HT1080 (cell line): ENCODE measurements around the gene C12orf42. TPM values are rescaled to one million over a fixed set of nuclear protein-coding genes. Genes with fewer than 3 reads are reported as not detected.
"Not testable (repeated sequence)": the region's sequence is repeated elsewhere in the genome, so short reads cannot be mapped to it uniquely, and the experiment has no call there.

Experiments used
- DNase-seq: peaks from one replicate; pipeline ENCODE4 v3.0.0-alpha.2; 2015; ENCODE audit warnings: low read depth
- total RNA-seq: library from RNA; depleted of rRNA; stranded (reverse); fragments of >200 nt; shearing (Covaris generic); gene quantifications from 2 replicates; pipeline ENCODE4 v1.2.3, GENCODE V29; 2014

The C12orf42 gene
- total RNA-seq, 1 experiment from 2014 or later = not detected

DNA sequence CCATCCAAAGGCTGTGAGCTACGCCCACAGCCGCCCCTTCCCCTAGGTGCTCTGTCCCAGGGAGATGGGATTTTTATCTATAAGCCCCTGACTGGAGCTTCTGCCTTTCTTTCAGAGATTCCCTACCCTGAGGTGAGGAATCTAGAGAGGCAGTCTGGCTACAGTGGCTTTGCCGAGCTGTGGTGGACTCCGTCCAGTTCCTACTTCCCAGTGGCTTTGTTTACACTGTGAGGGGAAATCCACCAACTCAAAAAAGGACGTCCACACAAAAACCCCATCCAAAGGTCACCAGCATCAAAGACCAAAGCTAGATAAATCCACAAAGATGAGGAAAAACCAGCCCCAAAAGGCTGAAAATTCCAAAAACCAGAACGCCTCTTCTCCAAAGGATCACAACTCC lies 70.1 kb downstream of the C12orf42 start:
- DNase-seq = not testable (repeated sequence)

DNA sequence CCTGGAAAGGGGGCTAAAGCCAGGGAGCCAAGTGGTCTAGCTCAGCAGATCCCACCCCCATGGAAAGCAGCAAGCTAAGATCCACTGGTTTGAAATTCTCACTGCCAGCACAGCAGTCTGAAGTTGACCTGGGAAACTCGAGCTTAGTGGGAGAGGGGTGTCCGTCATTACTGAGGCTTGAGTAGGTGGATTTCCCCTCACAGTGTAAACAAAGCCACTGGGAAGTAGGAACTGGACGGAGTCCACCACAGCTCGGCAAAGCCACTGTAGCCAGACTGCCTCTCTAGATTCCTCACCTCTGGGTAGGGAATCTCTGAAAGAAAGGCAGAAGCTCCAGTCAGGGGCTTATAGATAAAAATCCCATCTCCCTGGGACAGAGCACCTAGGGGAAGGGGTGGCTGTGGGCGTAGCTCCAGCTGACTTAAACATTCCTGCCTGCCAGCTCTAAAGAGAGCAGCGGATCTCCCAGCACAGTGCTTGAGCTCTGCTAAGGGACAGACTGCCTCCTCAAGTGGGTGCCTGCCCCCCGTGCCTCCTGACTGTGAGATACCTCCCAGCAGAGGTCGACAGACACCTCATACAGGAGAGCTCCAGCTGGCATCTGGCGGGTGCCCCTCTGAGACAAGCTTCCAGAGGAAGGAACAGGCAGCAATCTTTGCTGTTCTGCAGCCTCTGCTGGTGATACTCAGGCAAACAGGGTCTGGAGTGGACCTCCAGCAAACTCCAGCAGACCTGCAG lies 70.8 kb downstream of the C12orf42 start:
- DNase-seq = not testable (repeated sequence)

DNA sequence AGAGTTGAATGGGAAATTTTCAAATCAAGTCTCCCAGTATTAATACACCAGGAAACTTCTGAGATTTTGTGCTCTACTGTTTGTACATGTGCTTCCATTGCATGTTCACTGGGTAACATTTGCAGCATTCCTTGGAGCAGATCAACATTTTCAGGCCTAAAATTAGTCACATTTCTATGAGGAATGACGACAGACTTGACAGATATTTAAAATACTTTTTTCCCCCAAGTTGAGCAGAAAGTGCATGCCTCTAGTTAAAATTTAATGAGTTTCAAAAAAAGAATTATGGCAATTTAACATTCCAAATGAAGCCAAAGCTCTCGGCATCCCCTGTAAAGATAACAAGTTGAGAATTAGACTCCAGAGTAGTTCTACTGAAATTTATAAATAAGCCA lies 72.3 kb downstream of the C12orf42 start:
- DNase-seq = no peak

DNA sequence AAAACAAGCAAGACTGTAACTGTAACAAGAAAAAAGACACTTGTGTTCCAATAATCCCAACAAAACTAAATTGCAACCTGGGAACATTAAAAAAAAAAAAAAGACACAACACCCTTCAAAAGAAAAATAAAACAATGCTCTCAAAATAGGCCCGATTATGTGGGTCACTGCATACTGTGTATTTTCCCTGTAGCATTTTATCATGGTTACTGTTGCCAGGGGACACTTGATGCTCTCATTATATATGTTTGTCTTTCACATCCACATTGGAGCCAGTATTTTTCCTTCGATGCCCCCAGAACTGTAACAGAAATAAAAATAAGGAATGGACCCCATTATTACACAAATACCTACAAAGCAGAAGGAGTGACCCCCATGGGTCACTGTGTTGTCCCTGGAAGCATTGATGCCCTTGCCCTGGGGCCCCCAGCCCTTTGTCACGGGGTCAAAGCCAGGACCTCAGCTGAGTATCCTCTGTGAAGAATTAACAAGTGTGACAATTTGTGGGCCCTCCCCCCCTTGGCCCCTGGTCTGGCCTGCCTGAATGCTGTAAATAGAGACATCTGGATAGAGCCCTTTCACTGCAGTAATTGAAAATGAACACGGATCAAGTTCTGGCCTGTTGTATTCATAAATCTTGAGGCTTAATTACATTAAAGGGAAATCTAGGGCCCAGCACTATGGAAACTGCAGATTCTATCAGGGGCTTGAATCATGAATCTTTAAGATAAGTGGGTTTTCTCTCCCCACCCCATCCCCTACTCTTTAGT lies 72.8 kb downstream of the C12orf42 start:
- DNase-seq = no peak

DNA sequence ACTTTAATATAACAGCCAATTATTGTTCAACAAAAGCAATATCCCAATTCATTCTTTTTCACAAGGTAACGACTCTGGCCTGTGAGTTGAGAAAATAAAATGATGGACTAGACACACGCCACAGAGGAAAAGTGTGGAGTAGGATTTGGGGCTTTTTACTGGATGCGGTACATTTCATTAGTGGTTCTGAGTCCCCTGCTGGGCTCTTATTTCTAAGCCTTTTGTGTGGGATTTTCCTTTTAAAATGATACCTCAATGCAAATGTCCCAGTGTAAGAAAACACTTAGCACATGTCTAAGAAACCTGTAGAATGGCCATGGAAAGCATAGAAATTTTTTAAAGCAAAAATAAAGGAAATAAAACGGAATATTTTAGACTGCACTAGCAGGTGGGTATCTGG lies 73.4 kb downstream of the C12orf42 start:
- no peak for DNase-seq

DNA sequence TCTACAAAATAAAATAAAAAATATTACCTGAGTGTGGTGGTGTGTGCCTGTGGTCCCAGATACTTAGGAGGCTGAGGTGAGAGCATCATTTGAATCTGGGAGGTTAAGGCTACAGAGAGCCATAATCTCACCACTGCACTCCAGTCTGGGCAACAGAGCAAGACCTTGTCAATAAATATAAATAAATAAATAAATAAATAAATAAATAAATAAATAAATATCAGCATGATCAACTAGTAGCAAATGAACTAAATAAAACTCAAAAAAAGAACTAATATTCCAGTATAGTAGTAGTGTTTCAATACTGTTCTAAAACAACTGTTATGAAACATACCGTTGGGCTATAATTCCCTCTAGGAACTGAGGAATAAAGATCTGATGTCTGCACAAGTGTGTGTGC lies 74.4 kb downstream of the C12orf42 start:
- DNase-seq = no peak

DNA sequence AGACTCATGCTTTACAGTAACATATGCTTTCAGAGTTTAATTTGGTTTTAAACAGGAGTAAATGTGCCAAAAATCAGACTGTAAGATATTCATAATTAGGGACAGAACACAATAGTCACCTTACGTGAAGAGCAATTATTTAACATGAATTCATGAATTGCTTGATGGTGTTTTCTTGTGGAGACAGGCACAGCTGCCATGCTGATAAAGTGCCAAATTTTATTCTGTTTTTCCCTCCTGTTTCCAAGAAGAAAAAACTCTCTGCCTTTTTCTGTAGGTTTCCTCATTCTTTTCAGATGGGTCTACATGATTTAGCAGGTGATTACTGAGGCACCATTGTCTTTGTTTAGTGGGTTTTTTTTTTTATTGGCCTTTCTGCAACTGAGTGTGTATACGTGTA lies 80.1 kb downstream of the C12orf42 start:
- no peak for DNase-seq

DNA sequence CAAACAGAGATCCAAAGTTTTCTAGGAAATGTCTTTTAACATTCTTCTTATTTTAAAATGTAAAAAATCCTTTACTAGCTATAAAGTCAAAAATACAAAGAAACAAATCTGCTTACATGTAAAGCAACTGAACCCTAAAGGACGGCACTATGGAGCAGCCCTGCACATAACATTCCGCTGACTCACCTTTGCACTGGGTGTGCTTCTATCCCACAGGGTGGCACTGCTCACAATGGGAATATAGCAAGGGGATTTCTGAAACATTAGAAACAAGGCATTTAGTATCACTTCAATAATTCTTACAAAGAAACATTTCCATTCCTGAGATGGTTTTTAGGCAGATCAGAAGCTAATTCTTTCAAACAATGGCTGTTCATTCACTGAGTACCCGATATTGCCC lies 94.3 kb downstream of the C12orf42 start:
- DNase-seq = peak; percentile 71

DNA sequence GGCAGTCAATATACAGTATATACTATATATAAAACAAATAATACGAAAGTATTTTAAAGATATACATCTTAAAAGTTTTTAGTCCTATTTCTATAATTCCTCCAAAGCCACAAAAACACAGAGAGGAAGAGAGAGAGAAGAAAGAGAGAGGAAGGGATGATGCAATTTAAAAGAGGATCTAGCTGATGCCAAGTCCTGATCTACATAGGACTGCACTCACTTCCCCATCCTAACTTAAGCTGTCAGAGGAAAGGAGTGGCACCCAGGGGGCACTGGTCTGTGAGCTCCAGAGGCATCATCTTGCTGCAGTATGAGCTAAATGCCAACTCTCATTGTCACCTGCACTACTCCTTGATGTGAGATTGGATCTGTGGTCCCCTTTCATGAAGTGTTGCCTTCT lies 95.8 kb downstream of the C12orf42 start:
- DNase-seq = no peak

DNA sequence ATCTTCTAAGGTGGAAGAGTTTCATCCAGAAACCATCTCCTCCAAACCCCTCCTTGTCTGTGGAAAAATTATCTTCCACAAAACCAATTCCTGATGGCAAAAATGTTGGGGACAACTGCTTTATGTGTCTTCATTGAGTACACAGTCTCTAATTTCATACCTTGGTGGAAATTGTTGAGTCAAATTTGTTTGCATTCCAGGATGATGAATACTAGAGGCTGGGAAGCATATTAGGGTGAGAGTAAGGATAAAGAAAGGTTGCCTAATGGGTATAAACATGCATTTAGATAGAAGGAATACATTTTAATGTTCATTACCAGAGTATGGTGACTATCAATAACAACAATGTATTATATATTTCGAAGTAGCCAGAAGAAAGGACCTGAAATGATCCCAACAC lies 98.2 kb downstream of the C12orf42 start:
- no peak for DNase-seq

DNA sequence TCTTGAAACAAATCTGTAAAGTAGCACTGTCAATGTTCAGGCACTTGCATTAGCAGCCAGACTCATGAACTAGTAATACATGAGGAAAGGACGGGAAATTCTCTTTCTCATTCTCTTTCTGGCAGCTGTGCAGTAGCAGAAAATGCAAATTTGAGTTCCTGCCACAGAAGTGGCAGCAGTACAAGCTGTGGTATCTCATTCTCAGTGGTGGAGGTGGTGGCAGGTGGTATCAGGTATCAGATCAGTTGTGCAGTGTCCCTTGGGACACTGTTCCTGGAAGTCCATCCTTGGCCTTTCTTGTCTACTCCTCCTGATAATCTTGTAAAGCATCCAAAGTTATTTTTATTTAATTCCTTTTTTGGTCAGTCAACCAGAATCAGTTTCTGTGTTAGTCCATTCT lies 103.0 kb downstream of the C12orf42 start:
- no peak for DNase-seq

DNA sequence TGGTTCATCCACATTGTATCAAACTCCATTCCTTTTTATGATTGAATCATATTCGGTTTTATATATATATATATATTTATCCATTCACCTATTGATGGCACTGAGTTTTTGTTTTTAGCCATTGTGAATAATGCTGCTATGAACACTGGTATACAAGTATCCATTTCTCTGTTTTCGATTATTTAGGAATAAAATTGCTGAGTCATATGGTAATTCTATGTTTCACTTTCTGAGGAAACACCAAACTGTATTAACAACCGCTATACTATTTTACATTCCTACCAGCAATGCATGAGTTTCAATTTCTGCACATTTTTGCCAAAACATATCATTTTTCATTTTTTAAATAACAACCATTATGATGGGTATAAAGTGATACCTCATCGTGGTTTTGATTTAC lies 104.7 kb downstream of the C12orf42 start:
- DNase-seq = no peak

DNA sequence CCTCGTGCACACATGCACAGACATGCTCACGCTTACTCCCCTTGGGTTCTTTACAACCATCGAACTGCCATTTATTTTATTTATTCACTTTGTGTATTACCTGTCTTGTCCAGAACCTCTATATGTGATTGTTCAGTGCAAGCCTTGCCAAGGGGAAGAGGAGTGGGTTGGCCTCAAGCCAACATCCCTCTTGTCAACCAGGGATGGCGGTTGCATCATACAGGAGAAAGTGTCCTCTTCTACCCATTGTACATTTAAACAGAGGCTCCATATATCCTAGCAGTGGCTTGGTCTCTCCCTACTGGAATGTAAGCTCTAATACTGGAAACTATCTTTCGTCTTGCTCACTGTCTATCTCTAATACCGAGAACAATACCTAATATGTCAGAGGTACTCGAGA lies 108.4 kb downstream of the C12orf42 start:
- DNase-seq = no peak

DNA sequence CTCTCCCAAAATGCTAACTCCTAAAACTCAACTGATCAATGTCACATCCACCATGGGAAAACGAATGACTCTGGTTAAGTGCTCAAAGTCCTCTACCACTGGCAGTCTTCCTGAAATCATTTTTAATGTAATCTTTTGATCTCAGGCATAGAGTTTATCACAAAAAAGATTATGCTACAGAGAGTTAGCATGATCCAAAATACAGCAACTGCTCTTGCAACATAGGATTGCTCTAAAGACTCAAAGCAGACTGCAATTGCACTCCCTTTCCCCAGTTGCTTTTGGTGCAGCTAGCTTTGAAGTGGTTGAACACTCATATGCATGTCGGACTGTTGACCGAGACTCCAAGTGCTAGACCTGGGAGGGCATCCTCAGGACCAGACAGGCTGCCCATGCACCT lies 109.3 kb downstream of the C12orf42 start:
- no peak for DNase-seq

DNA sequence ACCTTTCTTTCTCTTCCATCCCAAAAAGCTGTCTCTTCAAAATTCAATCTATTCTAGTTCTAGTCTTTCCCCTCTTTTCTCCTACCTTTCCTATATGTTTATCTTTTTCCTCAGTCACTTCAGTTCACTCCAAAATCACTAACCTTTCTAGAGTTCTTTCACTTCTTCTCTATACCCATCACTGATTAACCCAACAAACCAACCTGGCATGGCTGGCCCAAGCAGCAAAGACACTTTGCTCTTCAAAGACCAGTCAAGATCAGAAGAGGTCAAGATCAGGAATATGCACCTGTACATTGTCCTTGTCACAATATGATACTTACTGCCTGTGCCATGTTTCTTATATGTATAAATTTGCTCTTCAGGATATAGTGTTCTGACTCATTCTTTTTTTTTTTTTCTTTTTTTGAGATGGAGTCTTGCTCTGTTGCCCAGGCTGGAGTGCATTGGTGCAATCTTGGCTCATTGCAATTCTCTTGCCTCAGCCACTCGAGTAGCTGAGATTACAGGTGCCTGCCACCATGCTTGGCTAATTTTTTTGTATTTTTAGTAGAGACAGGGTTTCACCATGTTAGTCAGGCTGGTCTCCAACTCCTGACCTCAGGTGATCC lies 112.9 kb downstream of the C12orf42 start:
- DNase-seq = no peak

DNA sequence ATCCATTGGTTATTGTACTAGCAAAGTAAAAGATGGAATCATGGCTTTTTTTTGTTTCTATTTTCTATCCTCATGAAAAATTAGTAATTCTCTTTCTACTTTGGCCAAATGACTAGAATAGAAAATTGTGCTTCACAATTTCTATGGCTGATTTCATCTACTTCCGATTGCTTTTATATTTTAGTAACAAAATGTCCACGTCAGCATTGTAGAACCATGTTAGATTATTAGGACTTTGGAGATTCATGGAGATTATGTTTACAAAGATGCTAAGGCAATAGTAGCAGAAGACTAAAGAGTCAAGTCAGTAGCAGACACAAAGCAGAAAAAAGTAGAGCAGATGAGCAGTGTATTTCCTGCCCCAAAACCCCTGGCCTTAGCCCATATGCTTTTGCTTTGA lies 113.6 kb downstream of the C12orf42 start:
- no peak for DNase-seq

DNA sequence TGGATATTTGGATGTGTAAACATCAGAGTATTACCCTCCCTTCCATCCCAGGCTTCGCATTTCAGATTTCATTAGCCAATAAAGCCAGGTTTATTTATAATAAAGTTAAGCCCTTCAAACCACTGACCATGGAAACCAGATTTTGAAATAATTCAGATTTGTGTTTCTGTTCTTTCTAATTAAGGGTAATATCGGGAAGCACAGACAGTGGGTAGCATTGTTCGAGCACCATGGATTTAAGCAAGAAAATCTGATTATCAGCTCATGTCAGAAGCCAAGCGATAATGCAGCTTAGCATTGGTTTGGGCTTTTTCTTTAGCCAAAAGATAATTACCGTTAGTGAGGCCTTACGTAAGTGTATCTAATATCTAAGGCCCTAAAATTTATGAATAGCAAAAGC lies 116.1 kb downstream of the C12orf42 start:
- DNase-seq = no peak

DNA sequence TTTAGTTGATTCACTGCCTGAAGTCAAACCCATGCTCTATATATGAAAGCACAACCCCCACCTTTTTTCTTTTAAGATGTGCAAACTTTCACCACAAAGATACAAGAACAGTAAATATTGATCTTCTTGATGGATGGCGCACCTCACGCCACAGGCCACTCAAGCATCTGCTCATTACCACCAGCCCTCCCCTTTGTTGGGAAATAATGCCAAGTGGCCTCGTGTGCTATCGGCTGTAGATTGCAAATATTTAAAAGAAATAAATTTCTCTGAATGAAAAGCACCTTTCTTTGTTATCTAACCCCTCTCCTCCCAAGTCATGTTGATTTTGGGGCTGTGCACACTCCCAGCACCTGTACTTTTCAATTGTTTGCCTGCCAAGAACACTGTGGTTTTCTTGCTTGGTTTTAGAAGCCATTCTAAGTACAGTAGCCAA lies 122.7 kb downstream of the C12orf42 start:
- DNase-seq = no peak

DNA sequence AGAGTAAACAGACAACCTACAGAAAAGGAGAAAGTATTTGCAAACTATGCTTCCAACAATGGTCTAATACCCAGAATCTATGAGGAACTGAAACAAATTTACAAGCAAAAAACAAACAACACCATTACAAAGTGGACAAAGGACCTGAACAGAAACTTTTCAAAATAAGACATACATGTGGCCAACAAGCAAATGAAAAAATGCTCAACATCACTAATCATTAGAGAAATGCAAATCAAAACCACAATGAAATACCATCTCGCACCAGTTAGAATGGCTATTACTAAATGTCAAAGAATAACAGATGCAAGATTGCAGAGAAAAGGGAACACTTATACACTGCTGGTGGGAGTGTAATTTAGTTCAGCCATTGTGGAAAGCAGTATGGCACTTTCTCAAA lies 125.8 kb downstream of the C12orf42 start:
- no peak for DNase-seq

DNA sequence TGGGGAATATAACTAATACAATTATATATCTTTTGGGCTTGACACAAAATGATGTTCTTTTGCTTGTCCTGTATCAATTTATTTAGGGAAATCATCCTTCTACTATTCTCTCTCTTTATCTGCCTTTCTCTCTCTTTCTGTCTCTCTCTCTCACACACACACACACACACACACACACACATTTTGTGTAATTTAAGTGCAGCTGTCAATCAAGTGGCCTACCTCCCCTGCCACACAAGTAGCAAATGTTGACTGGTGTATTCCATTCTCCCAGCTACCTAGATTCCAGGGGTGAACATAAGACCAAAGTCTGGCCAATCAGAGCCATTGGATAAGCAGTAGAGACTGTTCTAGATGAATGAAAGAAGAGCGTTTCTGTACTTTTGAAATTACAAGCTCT lies 127.6 kb downstream of the C12orf42 start:
- no peak for DNase-seq

DNA sequence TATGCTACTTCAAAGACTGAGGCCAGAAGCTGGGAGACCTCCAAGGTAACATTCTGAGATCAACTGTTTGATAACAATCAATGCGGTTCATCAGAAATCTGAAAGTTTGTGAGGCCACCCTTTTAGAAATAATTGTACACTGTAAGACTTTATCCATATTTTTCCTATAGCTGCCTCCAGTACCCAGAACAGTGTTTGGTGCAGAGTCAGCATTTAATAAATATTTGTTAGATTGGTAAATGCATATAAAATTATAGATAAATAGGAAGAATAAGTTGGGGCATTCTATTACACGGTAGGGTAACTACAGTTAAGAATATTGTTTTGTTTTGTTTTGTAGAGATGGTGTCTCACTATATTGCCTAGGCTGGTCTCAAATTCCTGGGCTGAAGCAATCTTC lies 141.4 kb downstream of the C12orf42 start:
- no peak for DNase-seq

DNA sequence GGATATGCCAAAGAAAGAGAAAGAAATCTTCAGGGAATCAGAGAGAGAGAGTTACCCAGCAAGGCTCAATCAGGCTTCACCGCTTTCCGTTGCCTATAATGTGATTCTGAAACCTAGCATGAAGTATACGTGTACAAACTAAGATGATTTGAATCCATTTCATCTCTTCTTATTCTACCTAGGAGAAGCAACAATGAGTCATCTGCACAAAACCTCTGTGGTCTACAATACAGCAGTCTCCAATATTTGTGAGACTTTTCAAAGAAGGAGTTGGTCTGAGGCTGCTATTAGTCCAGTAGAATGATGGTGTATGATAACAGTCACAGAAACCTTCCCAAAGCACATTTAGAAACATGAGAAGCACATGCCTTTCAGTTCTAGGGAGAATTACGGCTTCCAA lies 141.9 kb downstream of the C12orf42 start:
- no peak for DNase-seq

DNA sequence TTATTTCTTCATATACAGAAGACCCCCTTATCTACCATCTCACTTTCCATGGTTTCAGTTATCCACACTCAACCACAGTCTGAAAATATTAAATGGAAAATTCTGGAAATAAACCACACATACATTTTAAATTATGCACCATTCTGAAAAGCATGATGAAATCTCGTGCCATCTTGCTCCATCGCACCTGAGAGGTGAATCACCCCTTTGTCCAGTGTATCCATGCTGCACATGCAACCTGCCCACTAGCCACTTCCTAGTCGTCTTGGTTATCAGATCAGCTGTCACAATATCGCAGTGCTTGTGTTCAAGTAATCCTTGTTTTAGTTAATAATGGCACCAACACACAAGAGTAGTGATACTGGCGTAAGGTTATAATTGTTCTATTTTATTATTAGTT lies 145.7 kb downstream of the C12orf42 start:
- DNase-seq = no peak
